ENCODE data around the gene PCSK6.
"Not testable (repeated sequence)": the region's sequence is repeated elsewhere in the genome, so short reads cannot be mapped to it uniquely, and the experiment has no call there.

PCSK6 gene

DNA sequence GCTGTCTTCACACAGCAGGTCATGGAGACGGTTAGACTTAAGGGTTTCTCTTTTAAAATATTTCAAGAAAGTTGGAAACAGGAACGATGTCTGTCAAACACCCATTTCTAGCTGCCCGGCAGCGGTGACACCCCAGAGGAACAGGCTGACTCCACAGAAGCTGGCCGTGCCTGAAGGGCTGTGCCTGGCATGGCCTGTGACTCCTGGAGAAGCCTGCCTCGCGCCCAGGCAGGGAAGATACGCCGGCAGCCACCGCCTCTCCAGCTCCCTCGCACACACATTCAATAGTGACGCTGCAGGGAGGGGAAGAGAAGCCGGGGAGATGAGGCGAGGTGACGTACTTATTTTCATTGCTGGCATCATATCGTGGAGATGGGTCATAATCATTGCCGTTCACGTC, 59.9 kb downstream of the PCSK6 start:
- no peak for DNase-seq (ENCODE audit: low read depth)

DNA sequence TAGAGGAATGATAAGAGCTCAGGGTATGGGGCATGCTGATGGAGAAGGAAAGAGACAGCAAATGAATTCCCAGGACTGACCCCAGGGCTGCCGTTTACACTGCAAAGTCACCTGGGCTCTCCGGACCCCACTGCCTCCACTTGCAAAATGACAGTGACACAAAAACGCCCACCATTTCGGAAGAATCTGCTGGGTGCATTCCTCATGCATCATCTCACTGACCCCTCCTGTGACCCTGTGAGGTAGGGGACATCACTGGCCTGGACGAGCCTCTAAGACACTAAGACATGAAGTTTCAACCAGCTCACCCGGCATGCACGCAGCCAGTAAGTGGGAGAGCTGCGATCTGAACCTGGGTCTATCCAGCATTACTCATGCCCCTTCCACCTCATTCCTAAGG, 60.3 kb downstream of the PCSK6 start:
- no peak for DNase-seq (ENCODE audit: low read depth)

DNA sequence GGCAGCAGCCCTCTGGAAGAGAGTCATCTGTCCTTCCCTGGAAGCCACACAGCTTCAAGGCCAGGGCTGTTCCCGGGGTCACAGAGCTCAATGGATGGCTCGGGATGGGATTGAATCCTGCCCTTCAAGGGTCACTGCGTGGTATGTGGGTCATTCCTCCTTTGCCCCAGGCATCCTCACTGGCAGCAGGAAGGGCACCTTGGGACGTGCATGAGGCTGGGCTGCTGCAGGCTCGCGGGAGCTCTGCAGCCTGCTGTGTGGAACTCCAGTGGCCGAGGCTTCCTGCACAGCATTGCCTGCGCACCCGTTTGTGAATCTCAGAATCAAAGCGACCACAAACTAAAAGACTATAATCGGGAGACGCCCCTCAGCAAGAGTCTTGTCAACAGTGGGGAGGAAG, 60.7 kb downstream of the PCSK6 start:
- DNase-seq (ENCODE audit: low read depth) = no peak

DNA sequence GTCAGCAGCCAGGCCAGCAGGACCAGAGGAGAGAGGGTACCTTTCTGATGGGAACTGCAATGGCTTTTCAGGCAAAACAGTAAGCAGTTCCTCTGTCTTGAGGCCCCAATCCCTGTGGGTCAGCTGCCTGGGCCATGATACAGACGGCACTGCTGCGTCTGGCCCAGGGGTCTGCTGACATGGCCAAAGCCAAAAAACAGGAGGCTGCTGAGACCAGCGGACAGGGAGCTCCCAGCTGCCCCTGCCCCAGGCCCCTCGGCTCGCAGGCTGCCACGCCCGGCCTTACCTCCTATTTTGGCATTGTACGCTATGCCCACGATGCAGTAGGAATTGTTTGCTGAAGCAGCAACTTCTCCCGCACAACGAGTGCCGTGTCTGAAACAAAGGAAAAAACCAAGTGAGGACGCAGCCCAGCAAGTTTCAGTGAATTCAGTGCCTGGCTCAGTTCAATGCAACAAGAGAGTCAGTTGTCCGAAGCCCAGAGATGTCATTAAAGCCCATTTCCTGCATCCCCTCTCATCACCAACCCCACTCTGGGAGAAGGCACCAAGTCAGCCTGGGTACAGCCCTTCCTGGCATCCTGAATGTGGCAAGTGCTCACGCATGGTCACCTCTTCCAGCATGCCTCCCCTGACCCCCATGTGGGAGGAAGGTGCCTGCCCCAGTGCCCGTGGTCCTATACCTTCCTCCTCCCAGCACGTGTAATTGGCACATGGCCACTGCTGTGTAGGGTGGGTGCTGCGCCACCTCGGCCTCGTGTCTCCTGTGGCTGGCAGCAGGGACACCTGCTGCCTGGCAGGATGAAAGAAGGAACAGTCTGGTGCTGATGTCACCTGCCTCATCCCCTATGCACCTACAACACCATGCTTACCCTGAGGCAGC, 61.7 kb downstream of the PCSK6 start:
- no peak for DNase-seq (ENCODE audit: low read depth)

DNA sequence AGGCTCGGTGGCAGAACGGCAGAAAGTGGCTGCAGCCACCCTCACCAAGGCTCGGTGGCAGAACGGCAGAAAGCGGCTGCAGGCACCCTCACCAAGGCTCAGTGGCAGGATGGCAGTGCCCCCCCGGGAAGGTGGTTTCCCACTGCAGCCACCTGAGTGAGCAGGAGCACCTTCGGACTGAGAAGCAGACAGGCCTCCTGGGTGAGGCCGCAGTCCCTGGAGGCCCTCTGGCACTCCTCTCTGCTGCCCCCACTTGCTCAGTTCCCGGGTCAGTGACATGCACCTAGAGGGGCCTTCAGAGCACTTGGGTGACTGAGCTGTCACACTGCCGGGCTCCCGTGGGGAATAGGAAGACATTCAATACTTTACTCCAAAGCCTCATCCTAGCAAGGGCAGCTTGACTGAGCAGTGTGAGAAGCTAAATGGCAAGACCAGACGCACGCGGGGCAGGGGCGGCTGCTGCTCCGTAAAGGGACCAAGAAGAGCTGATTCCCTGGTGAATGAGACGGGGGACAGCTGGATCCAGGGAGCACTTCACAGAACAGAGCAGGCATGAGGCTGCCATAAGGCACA, 62.7 kb downstream of the PCSK6 start:
- DNase-seq (ENCODE audit: low read depth) = no peak

DNA sequence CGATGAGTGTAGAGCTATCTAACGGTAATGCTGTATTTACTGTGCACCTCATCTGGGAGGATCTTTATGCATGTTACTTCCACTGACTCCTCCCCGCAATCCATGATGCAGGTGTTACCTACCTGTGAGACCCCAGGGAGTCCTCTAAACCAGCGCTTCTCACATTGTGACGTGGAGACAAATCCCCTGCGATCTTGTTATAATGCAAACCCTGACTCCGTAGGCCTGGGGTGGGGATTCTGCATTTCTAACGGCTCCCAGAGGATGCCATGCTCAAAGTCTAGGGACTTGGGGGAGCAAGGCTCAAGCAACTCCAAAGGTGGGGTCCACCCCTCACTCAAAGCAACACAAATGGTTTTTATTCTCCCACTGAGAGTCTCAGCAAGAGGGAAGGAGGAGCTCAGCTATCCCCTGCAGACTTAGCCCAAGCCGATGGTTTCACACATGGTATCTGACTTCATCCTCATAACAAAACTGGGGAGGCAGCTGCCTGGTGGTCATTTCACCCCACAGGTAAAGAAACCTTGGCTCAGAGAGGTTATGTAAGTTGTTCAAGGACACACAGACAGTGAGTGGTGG, 63.6 kb downstream of the PCSK6 start:
- no peak for DNase-seq (ENCODE audit: low read depth)

DNA sequence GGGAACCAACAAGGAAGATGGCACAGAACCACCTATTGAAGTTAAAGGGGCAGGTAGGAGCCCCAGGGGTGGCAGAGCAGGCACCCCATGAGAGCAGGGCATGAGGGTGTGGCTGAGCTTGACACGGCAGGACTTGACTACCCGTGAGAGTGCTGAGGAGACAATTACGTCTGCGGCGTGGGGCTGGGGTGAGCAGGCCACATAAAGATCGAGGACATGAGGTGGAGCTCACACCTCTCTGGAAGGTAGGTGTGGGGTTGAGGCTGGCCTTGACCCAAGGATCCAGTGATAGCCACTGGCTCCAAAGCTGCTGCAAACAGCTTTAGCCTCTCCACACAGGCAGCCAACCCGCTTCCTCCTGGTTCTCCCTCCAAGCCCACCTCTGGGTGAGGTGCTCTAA, 64.5 kb downstream of the PCSK6 start:
- no peak for DNase-seq (ENCODE audit: low read depth)

DNA sequence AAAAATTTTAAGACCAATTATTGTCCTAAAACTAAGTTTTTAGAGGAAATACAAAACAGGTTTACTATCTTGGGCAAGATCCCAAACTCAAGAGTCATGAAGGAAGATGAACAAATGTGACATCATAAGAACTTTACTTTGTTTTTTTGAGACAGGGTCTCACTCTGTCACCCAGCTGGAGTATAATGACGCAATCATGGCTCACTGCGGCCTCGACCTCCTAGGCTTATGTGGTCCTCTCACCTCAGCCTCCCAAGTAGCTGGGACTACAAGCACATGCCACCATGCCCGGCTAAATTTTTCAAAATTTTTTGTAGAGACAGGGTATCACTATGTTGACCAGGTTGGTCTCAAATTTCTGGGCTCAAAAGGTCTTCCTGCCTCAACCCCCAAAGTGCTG, 69.3 kb downstream of the PCSK6 start:
- DNase-seq (ENCODE audit: low read depth) = no peak

DNA sequence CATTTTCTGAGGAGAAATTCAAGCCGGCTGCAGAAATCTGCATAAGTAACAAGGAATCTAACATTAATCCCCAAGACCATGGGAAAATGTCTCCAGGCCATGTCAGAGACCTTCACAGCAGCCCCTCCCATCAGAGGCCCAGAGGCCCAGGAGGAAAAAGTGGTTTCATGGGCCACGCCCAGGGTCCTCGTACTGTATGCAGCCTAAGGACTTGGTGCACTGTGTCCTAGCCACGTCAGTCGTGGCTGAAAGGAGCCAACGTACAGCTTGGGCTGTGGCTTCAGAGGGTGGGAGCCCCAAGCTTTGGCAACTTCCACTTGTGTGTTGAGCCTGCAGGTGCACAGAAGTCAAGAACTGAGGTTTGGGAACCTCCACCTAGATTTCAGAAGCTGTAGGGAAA, 73.0 kb downstream of the PCSK6 start:
- not testable (repeated sequence) for DNase-seq (ENCODE audit: low read depth)

DNA sequence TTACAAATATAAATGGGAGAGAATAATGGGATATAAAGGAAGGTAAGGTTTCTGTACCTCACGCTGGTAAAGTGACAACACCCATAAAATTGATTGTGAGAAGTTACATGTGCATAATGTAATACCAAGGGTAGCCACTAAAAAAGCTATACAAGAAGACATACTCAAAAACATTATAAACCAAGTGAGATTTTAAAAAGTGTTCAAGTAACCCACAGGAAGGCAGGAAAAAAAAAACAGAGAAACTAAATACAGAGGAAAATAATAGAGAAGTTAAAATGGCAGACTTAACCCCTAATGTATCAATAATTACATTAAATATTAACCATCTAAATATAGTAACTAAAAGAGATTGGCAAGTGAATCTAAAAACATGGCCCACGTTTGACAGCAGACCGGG, 76.3 kb downstream of the PCSK6 start:
- no peak for DNase-seq (ENCODE audit: low read depth)

DNA sequence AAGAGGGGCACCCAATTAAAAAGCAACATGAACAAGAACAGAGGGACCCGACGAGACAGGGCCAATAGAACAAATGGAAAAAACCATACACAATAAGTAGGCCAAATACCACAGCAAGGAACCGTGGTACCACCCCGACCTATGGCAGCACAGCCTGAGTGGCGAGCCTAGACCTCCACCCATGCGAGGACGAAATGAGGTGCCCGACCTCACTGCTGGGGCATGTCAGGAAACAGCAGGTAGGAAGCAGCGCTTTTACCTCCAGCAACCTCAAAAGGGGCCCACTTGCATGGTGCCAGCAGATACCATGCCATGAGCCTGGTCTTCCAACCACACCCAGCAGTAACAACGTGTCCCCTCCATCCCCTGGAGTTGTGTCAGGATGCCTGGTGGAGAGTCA, 77.9 kb downstream of the PCSK6 start:
- no peak for DNase-seq (ENCODE audit: low read depth)

DNA sequence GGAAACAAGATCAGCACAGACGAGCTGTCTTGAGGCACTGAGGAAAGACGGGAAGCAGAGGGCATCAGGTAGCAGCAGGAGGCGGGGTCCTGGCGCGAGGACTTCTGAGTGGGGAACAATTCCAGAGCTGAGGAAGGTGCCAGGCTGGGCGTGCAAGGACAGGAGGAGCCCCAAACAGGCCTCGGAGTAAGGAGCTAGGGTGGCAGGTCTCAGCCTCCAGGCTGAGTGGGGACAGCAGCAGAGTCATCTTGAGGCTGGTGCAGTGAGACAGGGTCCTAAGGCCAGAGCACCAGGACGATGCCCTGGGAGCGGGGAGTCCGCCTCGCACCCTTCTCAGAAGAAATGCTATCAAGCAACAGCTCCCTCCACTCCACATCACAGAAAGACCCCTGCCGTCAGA, 78.4 kb downstream of the PCSK6 start:
- no peak for DNase-seq (ENCODE audit: low read depth)

DNA sequence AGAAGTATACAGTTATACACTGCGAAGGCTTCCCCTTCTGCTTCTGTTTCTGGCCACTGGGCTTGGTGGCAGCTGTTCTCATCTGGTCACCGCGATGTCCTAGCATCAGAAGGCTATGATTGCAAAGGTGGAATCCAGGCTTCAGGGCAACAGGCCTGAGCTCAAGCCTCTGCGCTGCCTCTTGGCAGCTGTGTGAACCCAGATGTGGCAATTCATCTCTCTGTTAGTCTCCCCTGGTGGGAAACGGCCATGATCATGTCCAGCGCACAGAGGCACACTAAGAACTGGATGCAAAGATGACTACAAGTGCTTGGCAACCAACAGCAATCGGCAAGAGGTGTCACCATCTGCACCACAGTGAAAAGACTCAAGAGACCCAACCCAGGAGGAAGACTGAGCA, 78.9 kb downstream of the PCSK6 start:
- no peak for DNase-seq (ENCODE audit: low read depth)

DNA sequence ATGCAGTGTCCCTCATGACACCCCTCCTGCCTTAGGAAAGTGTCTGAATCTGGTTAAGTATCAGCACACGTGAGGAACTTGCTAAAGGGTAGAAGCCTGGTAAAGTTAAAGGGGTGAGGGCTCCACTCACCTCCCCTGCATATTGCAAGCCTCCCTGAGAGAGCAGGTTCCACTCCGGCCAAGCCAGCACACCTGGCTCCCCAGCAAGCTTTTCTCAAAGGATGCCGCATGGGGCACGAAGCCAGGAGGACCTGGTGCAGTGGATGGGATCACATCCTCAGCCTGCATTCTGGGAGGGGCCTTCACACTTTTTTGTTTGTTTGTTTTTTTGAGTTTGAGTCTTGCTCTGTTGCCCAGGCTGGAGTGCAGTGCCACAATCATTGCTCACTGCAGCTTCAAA, 79.9 kb downstream of the PCSK6 start:
- no peak for DNase-seq (ENCODE audit: low read depth)

DNA sequence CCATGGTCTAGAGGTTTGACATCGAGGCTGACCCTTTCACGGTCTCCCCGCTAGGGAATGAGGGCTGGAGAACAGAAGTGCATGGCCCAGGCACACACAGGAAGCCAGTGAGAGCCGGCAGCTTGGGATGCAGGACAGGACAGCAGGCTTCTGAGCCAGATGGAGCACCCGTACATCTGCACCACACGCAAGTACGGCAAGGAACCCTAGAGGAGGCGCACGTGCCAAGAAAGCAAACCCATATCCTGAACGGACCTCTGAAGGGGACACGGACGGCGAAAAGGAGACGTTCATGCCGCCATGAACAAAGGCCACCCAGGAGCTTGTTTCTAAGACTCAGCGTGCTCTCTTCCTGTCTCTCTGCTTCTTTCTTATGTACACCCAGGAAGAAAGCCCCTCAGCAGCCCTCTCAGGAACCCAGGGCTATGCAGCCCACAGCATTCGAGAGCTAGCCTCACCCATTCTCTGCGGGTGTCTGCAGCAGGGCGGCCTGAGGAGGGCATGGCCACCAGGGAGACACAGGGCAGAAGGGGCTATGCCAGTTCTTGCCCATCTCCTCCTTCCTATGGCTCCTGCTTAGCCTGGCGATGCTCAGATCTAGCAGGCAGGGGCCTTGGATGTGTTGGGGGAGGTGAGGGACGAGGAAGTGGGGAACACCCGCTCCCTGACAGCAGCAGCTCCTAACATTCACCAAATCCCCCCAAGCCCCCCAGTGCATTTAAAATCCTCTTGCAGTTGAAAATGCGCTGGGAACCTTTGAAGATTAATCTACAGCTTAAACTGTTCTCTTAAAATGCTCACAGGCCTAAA, 81.3 kb downstream of the PCSK6 start:
- DNase-seq (ENCODE audit: low read depth) = no peak

DNA sequence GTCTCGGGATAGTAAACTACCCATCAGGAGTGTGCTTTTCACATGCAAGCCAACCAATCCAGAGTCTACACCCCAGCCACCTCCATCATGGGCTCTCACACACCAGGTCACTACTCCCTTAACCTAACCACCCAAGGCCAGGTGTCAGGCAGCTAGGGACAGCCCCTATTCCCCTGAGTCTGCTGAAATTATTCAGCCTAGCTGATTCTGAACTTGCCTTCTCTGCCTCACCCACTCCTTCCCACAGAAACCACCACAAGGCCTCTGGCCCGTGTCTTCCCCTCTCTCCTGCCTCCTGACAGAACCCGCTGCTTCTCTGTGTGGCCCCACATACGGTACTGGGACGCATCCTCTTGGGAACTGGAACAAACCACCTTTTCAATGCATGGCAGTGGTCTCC, 82.1 kb downstream of the PCSK6 start:
- no peak for DNase-seq (ENCODE audit: low read depth)

DNA sequence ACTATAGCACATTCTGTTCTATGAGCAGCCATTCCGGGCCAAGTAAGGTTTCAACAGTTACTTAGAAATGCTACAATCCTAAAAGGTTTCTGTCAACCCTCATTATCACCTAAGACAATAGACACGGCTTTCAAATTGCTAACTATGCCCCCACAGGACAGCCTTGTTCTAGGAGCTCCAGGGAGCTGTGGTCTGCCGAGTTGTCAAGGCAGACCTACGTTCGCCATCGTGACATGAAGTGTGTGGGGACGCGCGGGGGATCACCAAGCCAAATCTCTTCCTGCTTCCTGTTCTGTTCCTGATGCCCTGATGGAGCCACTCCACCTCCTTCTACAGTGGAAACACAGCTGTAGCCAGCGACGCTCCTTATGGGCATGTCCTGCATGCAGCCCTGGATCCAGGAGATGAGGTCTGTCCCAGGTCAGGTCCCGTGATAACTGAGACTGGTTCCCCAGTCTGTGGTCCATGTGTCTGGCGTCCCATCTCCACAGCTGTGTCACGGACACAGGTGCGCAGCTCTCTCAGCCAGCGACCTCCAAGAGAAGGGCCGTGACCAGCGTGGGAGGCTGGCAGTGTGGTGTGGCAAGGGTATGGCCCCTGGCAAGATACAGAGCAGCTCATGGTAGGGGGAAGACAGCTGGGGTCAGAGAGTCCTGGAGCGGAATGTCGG, 82.8 kb downstream of the PCSK6 start:
- no peak for DNase-seq (ENCODE audit: low read depth)

DNA sequence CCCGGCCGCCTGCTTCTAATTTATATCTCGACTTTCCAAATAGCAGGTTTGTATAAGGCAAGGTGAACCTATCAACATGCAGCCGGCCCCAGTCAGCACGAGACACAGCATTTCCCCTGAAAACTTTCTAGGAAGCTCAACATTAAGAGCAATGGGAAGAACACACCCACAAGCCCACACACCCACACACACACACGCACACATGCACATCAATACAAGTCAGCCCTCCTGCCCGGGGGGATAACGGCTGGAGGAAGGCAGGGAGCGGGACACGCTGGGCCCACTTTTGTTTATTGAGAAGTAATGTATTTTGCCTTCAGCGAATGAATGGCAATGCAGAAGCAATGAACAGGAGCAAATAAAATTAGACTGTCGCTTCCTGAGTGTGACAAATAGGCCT, 83.5 kb downstream of the PCSK6 start:
- DNase-seq (ENCODE audit: low read depth) = no peak

DNA sequence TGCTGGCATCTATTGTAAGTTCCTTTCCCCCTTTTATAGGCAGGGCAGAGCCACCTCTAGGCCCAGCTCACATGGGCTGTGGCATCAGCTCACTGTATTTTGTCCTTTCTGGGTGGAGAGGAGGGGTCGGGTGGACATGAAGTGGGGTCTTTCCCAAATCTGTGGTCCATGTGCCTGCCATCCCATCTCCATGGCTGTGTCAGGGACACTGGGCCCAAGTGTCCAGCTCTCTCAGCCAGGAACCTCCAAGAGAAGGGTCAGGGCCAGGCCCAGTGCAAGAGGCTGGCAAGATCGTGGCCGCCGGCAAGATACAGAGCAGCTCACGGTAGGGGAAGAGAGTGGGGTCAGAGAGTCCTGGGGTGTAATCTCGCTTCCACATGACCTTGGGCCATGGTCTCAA, 85.3 kb downstream of the PCSK6 start:
- DNase-seq (ENCODE audit: low read depth) = no peak

DNA sequence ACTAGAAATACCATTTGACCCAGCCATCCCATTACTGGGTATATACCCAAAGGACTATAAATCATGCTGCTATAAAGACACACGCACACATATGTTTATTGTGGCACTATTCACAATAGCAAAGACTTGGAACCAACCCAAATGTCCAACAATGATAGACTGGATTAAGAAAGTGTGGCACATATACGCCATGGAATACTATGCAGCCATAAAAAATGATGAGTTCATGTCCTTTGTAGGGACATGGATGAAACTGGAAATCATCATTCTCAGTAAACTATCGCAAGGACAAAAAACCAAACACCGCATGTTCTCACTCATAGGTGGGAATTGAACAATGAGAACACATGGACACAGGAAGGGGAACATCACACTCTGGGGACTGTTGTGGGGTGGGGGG, 86.6 kb downstream of the PCSK6 start:
- DNase-seq (ENCODE audit: low read depth) = not testable (repeated sequence)

DNA sequence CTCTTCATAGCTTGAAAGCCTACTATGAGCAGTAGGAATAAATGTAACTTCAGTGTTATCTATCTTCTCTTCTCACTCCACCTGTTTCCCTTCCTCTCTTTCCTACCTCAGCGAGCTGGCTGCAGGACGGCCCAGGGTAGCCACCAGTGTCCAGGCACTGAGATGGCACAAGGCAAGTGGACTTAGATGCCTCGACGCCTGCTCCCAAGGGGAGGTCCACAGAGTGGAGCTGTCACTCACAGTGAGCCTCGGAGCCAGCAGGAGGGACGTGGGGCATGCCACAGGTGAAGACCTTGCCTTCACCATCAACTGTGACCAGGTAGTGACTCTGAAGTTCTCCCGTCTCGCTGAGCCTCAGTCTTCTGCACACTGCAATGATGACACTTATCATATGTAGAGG, 88.2 kb downstream of the PCSK6 start:
- DNase-seq (ENCODE audit: low read depth) = no peak

DNA sequence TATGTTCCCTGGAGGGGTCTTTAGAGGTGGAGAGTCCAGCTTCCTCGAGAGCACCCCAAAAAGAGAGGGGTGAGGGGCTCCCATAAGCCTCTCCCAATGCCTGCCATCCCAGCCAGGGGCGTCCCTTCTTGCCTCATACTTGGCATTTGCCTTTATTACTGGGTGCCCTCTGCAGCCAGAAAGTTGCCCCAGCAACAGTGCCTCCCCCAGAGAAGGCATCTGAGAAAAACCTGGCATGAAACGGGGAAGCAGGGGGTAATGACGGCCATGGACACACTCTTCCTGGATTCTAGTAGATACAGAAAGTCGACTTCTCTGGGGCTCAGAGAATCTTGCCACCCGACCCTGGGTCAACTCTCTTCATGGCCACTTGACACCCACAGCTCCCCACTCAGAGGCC, 90.1 kb downstream of the PCSK6 start:
- DNase-seq (ENCODE audit: low read depth) = no peak

Measured in HS-27A (cell line).